Stimulated activated CD4-positive, alpha-beta T cell treated with anti-CD3 and anti-CD28 coated beads, TNF-alpha, amount 100 ng/mL, for 1 hour (primary cell): ENCODE results near the gene GC.
"Not testable (repeated sequence)": the region's sequence is repeated elsewhere in the genome, so short reads cannot be mapped to it uniquely, and the experiment has no call there.

Experiments
- DNase-seq, 3 donors: peaks; one replicate each; pipeline ENCODE4 v3.0.0-alpha.2; 2020; ENCODE audit warnings: low read depth in 3 of 3, low spot score in 1 of 3

The GC gene

DNA sequence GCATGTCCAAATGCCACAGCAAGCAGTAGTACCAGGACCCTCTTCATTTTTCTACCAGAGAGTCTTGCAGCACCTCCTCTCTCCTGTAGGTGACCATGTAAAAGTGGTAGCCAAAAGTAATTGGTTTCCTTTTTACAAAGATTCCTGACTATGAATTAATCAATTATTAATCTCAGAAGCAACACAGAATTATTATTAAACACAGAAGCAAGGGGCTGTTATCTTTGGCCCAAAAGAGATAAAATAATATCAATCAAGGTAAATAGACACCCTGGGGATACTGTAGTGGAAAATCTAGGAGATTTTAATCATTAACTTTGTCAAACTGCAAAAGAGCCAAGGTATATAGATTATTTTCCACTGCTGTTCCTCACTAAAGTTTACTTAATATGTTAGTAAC lies at the start of gene GC:
GC (minus strand) TSS at position 108 of the 400 bp plus-strand sequence; CDS start at position 47, 61 bp downstream.
- no peak for DNase-seq

GRCh38 chr4:71833232-71833900 lies 49.5 kb upstream of the GC start:
- DNase-seq, result no peak

- no peak for DNase-seq
These were observed 48.2 kb upstream of the GC start for GRCh38 chr4:71832049-71832448.

GRCh38 chr4:71830497-71831190 lies 46.8 kb upstream of the GC start:
- no peak for DNase-seq

DNA sequence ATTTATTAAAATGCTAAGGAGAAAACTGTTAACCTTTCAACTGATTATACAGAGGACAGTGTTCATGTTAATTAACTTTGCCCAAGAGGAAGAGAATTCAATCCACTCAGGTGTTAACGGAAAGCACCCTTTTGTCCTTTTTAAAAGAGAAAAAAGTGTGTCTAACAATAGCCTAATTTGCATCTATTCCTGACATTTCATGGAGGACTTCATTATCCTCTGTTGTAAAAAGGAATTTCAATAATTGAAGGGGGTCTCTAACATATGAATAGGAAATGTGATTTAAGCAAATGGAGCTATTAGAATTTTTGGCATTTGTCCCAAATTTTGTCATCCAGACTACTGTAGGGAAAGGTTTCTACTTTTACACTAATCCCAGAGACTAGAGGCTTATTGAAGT lies 44.6 kb upstream of the GC start:
- no peak for DNase-seq

- DNase-seq, result no peak
These were observed 43.9 kb upstream of the GC start for GRCh38 chr4:71827826-71828225.

GRCh38 chr4:71816676-71817303 lies 32.9 kb upstream of the GC start:
- DNase-seq, result no peak

- no peak for DNase-seq
These were observed 30.6 kb upstream of the GC start for GRCh38 chr4:71814433-71814832.

GRCh38 chr4:71809805-71810204 lies 25.9 kb upstream of the GC start:
- DNase-seq, result not testable (repeated sequence)

DNA sequence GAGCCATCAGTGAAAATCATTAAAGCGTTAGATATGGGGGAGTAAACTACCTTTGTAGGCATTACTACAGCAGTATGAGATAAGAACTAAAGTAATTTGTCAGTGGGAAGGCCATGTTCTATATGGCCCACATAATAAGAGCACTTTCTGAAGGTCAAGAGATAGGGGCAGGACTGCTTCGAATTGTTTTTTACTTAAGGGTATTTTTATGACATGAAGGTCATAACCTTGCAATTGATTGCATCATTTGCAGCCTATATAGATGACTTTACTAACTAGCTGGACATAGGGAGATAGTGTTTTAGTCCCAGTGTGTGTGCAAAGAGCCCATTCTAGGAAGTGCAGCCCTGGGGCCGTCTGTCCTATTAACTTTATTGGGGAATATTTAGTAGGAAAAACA lies 23.6 kb upstream of the GC start:
- no peak for DNase-seq

DNA sequence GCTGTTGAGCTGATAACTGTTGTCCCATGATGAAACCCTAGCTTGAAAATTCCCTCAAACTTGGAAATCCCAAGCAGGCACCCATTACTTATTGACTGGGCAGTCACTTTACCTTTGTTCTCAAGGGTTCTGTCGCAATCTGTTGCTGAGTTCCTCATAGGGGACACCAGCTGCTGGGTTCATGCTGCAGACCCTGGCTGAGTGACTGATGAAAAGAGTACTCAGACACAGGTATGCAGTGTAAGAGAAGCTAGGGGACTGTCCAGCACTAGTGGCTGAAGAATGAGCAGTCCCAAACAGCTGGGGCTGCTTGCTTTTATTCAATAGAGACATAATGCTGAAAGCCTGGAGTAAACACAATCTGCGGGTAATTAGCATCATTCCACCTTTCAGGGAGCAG lies 21.4 kb upstream of the GC start:
- not testable (repeated sequence) for DNase-seq

DNA sequence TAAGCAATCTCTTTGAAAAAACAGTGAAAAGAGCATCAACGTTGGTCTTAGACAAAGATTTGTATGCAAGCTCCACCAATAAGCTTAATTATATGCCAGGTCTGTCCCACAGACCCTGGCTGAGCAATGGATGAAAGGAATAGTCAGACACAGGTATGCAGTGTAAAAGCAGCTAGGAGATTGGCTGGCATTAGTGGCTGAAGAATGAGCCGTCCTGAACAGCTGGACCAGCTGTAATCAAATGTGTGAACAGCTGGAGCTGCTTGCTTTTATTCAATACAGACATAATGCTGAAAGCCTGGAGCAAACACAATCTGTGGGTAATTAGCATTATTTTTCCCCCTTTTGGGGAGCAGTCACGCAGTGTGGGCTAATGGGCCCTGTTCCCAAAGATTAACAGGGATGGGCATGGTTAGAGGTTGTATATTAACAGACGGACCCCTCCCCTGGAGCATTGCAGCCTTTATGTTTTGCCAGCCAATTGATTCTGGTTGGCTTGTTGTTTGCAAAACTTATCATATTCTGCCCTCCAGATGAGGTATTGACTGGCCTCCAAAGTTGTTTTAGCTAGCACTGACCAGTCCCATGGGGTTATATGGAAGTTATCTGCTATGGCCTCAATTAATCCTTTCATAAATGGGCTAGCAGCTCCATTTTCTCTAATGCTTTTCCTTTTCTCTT lies 20.3 kb upstream of the GC start:
- not testable (repeated sequence) for DNase-seq

DNA sequence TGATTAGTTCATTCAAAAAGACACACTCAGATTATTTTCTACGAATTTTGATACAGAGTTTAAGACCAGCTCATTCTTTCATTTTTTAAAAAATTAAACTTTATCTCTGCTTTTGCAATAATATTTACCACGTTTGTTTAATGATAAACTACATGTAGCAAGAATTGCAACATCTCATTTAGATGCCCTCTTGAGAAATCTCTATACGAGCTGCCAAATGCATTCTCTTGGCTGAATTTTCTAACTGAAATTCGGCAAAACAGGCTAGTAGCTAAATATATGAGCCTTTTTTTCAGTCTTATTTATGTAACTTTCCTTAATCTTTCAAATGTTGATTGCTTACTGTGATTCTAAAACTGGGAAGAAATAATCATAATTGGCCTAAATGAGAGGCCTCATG lies 2.1 kb upstream of the GC start:
- no peak for DNase-seq

DNA sequence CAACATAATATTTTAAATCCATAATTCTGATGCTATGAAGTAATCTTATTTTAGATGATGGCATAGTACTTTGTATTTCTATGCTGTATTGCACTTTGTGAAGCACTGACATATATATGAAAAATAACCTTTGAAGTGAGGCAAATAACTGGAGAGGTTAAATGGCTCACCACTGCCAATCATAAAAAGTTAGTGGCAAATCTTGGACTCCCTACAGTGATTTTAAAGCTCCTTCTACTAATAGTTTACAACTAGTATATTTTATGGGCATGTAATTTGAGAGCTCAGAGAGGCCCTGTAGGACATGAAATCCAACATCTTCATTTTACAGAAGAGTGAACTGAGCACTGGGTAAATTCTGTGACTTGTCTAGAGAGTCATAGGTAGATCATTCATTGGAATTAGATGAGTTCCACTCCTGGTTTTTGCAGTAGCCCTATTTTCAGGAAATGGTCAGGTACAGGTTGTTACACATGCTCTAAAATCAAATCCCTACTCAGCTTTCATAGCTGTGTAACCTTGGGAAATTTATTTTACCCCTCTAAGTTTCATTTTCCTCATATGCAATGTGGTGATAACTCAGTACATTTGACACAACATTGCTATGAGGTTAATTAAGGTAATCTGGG lies 804 bp upstream of the GC start:
- DNase-seq, result no peak

DNA sequence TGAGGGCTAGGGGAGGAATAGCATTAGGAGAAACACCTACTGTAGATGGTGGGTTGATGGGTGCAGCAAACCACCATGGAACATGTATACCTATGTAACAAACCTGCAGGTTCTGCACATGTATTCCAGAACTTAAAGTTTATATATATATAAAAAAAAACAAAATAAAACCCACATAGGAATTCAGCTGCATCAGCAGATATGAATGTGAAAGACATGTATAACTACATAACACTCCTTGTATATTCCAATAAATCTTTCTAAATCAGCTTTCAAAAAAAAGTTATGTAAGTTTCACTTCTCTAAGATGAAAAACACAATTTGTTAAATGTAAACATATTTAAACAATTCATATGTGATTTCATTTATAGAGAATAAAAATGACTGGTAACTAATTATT lies 6.0 kb downstream of the GC start:
- no peak for DNase-seq

DNA sequence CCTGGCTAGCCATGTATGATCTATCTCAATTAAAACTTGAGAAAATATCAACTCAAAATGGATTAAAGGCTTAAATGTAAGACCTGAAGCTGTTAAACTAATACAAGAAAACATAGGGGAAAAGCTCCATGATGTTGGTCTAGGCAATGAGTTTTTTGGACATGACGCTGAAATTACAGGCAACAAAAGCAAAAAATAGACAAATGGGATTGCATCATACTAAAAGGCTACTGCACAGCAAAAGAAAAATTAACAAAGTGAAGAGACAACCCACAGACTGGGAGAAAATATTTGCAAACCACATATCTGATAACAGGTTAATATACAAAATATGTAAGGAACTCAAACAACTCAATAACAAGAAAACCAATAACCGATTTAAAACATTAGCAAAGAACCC lies 8.4 kb downstream of the GC start:
- no peak for DNase-seq

DNA sequence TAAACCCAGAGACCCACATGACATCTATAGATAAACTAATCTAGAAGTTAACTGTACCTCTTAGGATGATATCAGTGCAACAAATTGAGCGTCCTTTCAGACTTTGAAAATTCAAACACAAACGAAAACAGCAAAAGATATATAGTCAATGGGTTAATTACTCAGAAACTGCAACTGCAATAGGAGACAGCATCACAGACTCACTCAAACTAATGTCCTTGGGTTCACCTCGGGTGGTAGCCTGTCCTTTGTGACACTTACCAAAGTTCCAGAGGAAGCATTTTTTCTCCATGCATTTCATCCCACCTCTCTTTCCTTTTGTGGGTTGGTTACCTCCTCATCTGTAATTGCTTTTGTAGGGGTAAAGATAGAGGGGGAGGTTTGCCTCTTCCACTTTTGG lies 9.7 kb downstream of the GC start:
- no peak for DNase-seq

DNA sequence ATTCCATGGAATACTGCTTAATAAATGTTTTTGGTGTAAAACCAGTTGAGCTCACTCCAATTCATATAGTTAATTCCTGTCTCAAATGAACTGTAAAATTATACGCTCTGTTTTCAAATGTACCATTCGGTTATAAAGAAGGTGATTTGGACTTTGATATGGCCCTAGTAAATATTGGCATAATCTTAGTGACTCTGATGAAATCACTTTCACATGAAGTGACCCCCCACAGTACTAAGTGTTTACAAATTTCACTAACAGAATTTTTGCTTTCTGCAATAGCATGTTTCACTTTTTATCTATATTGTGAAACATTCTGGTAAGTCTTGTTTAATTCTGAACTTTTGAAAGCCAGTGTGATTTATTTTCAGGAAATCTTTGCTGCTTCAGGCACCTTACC lies 10.9 kb downstream of the GC start:
- DNase-seq, result no peak

DNA sequence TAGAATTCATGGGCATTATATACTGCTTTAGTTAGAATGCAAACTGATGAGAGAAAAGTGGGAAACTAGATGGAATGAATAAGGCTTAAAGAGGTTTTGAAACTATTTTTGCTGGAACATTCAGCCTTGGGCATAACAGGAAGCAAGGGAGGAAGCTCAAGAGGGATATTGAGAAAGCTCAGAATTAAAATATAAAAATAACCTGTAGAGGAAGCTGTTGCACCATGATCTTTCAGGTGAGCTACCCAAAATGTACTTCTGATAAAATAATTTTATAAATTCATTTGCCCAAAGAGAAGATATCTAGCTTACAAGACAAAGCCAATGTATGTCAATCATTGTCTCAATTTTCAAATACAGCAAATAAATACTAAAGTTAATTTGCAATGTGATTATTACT lies 11.3 kb downstream of the GC start:
- no peak for DNase-seq

DNA sequence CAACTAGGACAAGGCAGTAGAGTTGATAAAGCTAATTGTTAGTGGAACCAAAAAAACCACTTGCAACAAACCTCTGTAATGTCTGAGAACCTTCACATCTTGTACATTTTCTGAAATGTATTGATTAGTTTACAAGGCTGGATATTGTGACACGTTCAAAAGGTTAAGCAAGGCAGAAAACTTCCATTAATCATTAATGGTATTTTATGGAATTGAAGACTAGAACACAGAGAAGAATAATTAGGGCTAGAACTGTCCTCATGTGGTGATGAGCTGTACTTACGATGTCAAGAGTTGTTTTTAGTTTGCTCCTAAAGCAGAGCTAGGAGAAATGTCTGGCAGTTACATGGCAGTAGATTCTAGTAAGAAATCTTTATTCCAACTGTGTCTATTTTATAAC lies 12.3 kb downstream of the GC start:
- DNase-seq, result no peak

- DNase-seq, result no peak
These were observed 14.4 kb downstream of the GC start for GRCh38 chr4:71769434-71769833.

DNA sequence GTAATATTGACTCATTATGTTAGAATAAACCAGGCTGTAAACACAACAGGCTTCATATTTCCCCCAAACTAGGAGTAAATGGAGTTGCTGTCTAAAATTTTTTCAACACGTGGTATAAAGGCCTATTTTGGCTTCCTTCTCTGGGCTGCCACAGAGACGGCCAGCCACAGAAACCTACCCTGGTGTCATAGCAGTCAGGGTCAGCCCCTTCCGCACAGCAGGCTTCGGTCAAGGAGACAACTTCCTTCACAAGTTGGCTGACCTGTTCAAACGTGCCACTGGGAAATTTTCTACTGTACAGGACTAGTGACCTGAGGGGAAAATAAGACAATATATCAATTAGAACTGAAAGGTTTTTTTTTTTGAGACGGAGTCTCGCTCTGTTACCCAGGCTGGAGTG lies 15.8 kb downstream of the GC start:
- DNase-seq, result no peak
